Vagina (tissue), 2 donors: ENCODE results near the gene CR1. TPM values are rescaled to one million over a fixed set of nuclear protein-coding genes. Genes with fewer than 3 reads are reported as not detected.
"Not testable (repeated sequence)": the region's sequence is repeated elsewhere in the genome, so short reads cannot be mapped to it uniquely, and the experiment has no call there.

Source experiments
- DNase-seq, 2 donors: peaks; one replicate each; pipeline ENCODE4 v3.0.0-alpha.2; 2017; ENCODE audit errors: extremely low spot score in 2 of 2
- H3K27ac ChIP-seq: fragments of 200-600 bp; sonication (generic); one replicate; pipeline ENCODE4 v1.5.1; 2019
- H3K27me3 ChIP-seq: fragments of 200-600 bp; sonication (generic); one replicate; pipeline ENCODE4 v1.5.1; 2019
- H3K36me3 ChIP-seq, 2 donors: fragments of 200-600 bp; sonication (generic); one replicate each; pipeline ENCODE4 v1.5.1; 2017 to 2019
- H3K4me1 ChIP-seq: fragments of 200-600 bp; sonication (generic); one replicate; pipeline ENCODE4 v1.5.1; 2019
- H3K4me3 ChIP-seq, 2 donors: fragments of 200-600 bp; sonication (generic); 1 replicate in 1 of 2; 2 replicates in 1 of 2; pipeline ENCODE4 v1.5.1; 2016 to 2019
- H3K9me3 ChIP-seq: fragments of 200-600 bp; sonication (generic); one replicate; pipeline ENCODE4 v1.5.1; 2019
- POLR2A ChIP-seq, 2 donors: fragments of 450-650 bp; IDR thresholded peaks; one replicate each; pipeline ENCODE4 v1.6.1; 2017; ENCODE audit warnings: antibody characterized with exemption in 2 of 2, mild to moderate bottlenecking in 2 of 2, moderate library complexity in 2 of 2
- POLR2AphosphoS5 ChIP-seq, 2 donors: sonication (generic); formaldehyde crosslinking; IDR thresholded peaks; one replicate each; pipeline ENCODE4 v1.9.0; 2017; ENCODE audit warnings: antibody characterized with exemption in 2 of 2, mild to moderate bottlenecking in 2 of 2, low read depth in 1 of 2; ENCODE audit not compliant: insufficient read depth in 1 of 2
- intact Hi-C: fragments of 100-400 bp; cut with DNase I; formaldehyde crosslinking; loops from one replicate; pipeline ENCODE4 v1.15.1; 2023
- total RNA-seq: library from RNA; depleted of rRNA; stranded (reverse); fragments of >200 nt; gene quantifications from one replicate; pipeline ENCODE4 v1.2.3, GENCODE V29; 2016
- TF ChIP-seq, protein P1 (sequence below), 3 experiments: fragments of 450-650 bp in 2 of 3; fragments of 200-600 bp in 1 of 3; sonication (generic) in 1 of 3; IDR thresholded peaks; one replicate each; pipeline ENCODE4 v1.5.1; 2017 to 2019; ENCODE audit warnings: antibody characterized with exemption in 3 of 3, mild to moderate bottlenecking in 2 of 3, moderate library complexity in 2 of 3

The CR1 gene
- total RNA-seq, 1 donor from 2014 or later: 2.5 TPM

DNA sequence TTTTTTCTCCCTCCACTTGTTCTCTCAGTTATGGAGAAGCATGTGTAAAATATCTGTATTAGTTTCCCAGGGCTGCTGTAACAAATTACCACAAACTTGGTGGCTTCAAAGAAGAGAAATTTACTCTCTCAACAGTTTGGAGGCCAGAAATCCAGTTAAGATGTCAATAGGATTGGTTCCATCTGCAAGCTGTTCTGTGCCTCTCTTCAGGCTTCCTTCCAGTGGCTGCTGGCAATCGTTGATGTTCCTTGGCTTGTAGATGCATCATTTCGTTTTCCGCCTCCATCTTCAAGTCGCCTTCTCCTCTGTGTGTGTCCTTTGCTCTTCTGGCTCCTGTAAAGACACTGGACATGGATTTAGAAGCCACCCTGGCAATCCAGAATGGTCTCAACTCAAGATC lies 194.6 kb downstream of the CR1 start:
- DNase-seq, H3K27me3 ChIP-seq, H3K4me1 ChIP-seq, intact Hi-C loops, H3K36me3 ChIP-seq, H3K4me3 ChIP-seq, H3K27ac ChIP-seq, H3K9me3 ChIP-seq: not testable (repeated sequence)

- intact Hi-C loops: no loop called here
- Histone ChIP-seq H3K4me1 (no peaks in the 10 kb centered on the region), H3K9me3 (no peaks in the 10 kb centered on the region), H3K4me3 (no peak overlapping the region), H3K27me3 (no peaks in the 10 kb centered on the region), H3K27ac (no peak overlapping the region), H3K36me3 (no peaks in the 10 kb centered on the region)
- TF ChIP-seq, protein P1, sequence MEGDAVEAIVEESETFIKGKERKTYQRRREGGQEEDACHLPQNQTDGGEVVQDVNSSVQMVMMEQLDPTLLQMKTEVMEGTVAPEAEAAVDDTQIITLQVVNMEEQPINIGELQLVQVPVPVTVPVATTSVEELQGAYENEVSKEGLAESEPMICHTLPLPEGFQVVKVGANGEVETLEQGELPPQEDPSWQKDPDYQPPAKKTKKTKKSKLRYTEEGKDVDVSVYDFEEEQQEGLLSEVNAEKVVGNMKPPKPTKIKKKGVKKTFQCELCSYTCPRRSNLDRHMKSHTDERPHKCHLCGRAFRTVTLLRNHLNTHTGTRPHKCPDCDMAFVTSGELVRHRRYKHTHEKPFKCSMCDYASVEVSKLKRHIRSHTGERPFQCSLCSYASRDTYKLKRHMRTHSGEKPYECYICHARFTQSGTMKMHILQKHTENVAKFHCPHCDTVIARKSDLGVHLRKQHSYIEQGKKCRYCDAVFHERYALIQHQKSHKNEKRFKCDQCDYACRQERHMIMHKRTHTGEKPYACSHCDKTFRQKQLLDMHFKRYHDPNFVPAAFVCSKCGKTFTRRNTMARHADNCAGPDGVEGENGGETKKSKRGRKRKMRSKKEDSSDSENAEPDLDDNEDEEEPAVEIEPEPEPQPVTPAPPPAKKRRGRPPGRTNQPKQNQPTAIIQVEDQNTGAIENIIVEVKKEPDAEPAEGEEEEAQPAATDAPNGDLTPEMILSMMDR (IDR thresholded peaks at IDR 0.05): no peak
- TF ChIP-seq POLR2AphosphoS5 (IDR thresholded peaks at IDR 0.05; ENCODE audit: insufficient read depth in 1 of 2, low read depth in 1 of 2) (no peak), POLR2A (IDR thresholded peaks at IDR 0.05) (no peak)
- no peak for DNase-seq
These were observed 195.1 kb downstream of the CR1 start for GRCh38 chr1:207691010-207691409.

Other genes with a start within 250 kb of the CR1 start
- gene CD55, start 174.5 kb upstream of the CR1 start, total RNA-seq: 106 TPM
- gene CR2, start 41.8 kb upstream of the CR1 start, total RNA-seq: not detected
- not detected for gene CR1L, start 149.0 kb downstream of the CR1 start, total RNA-seq